ENCODE data around the gene CCDC9B.

Gene CCDC9B

GRCh38 chr15:40305281-40305680 is 35.5 kb downstream of the CCDC9B start:
- DNase-seq: no peak

GRCh38 chr15:40303576-40303975 is 37.2 kb downstream of the CCDC9B start:
- no peak for DNase-seq

- DNase-seq: no peak
Measured at GRCh38 chr15:40302981-40303380, 37.8 kb downstream of the CCDC9B start.

- no peak for DNase-seq
Measured at GRCh38 chr15:40302288-40302886, 38.4 kb downstream of the CCDC9B start.

- no peak for DNase-seq
Measured at GRCh38 chr15:40301467-40302179, 39.1 kb downstream of the CCDC9B start.

- no peak for DNase-seq
Measured at GRCh38 chr15:40300771-40301170, 40.0 kb downstream of the CCDC9B start.

- no peak for DNase-seq
Measured at GRCh38 chr15:40300367-40300766, 40.4 kb downstream of the CCDC9B start.

- no peak for DNase-seq
Measured at GRCh38 chr15:40298216-40298935, 42.4 kb downstream of the CCDC9B start.

GRCh38 chr15:40297356-40297755 is 43.4 kb downstream of the CCDC9B start:
- DNase-seq: no peak

- DNase-seq: no peak
Measured at GRCh38 chr15:40296561-40297230, 44.0 kb downstream of the CCDC9B start.

GRCh38 chr15:40295877-40296560 is 44.7 kb downstream of the CCDC9B start:
- DNase-seq: no peak

- no peak for DNase-seq
Measured at GRCh38 chr15:40295297-40295696, 45.4 kb downstream of the CCDC9B start.

GRCh38 chr15:40293905-40294895 is 46.5 kb downstream of the CCDC9B start:
- DNase-seq: no peak

GRCh38 chr15:40293006-40293405 is 47.7 kb downstream of the CCDC9B start:
- DNase-seq: no peak

- DNase-seq: no peak
Measured at GRCh38 chr15:40292246-40292645, 48.5 kb downstream of the CCDC9B start.

GRCh38 chr15:40290918-40291574 is 49.7 kb downstream of the CCDC9B start:
- DNase-seq: no peak

GRCh38 chr15:40290545-40290917 is 50.2 kb downstream of the CCDC9B start:
- no peak for DNase-seq

- DNase-seq: no peak
Measured at GRCh38 chr15:40289140-40289775, 51.5 kb downstream of the CCDC9B start.

- no peak for DNase-seq
Measured at GRCh38 chr15:40287968-40288367, 52.8 kb downstream of the CCDC9B start.

GRCh38 chr15:40287505-40287904 is 53.2 kb downstream of the CCDC9B start:
- no peak for DNase-seq

GRCh38 chr15:40286794-40287193 is 53.9 kb downstream of the CCDC9B start:
- DNase-seq: no peak

All from activated CD4-positive, alpha-beta T cell treated with anti-CD3 and anti-CD28 coated beads, Interleukin-2, amount 50 U/mL, for 16 hours (primary cell).